Activated T-cell treated with anti-CD3 and anti-CD28 coated beads for 48 hours (primary cell): ENCODE measurements around the gene RPL29.
"Not testable (repeated sequence)": the region's sequence is repeated elsewhere in the genome, so short reads cannot be mapped to it uniquely, and the experiment has no call there.

Experiments used
- DNase-seq: peaks from one replicate; pipeline ENCODE4 v3.0.0-alpha.2; 2020; ENCODE audit warnings: low read depth

The RPL29 gene

GRCh38 chr3:52005571-52005986, 9.9 kb upstream of the RPL29 start:
- DNase-seq: no peak

GRCh38 chr3:52004906-52005395, 9.3 kb upstream of the RPL29 start:
- DNase-seq: no peak

GRCh38 chr3:52004163-52004787, 8.6 kb upstream of the RPL29 start:
- DNase-seq: no peak

DNA sequence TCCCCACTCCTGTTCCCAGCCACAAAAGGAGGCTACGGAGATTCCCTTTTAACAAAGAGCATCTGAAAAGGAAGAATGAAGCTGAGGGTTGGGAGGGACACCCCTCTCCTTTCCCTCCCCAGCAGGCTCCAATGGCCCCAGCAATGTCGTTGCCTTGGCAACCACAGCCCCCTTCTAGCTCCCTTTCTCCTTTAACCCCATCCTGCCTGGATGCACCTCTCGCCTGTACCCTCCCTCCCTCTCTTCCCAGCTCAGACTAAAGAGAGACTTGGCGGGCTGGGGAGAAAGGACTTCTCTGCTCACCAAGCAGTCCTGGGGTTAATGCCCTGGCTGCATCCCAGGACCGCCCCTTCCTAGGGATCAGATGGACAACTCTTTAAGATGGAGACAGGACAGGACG, 7.1 kb upstream of the RPL29 start:
- no peak for DNase-seq

- DNase-seq: peak; percentile 79
Observed at GRCh38 chr3:52001443-52001974, 5.8 kb upstream of the RPL29 start.

DNA sequence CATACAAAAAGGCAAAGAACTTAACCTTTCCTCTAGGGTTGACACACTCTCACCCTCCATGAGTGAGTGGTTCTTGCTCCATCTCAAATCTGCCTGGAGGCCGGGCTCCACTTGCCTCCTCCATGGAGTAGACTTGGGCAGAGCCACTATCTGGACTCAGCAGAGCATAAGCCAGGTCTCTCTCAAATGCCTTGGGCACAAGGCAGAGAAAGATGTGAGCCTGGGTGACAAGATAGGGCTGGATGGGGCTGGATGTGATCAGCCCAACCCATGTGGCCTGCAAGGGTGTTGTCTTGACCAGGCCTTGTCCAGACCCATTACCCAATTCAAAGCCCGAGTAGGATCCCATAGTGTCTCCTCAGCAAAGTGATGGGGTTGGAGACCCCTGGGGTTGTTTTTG, 4.2 kb upstream of the RPL29 start:
- DNase-seq: no peak

- no peak for DNase-seq
Observed at GRCh38 chr3:51998774-51999173, 3.1 kb upstream of the RPL29 start.

DNA sequence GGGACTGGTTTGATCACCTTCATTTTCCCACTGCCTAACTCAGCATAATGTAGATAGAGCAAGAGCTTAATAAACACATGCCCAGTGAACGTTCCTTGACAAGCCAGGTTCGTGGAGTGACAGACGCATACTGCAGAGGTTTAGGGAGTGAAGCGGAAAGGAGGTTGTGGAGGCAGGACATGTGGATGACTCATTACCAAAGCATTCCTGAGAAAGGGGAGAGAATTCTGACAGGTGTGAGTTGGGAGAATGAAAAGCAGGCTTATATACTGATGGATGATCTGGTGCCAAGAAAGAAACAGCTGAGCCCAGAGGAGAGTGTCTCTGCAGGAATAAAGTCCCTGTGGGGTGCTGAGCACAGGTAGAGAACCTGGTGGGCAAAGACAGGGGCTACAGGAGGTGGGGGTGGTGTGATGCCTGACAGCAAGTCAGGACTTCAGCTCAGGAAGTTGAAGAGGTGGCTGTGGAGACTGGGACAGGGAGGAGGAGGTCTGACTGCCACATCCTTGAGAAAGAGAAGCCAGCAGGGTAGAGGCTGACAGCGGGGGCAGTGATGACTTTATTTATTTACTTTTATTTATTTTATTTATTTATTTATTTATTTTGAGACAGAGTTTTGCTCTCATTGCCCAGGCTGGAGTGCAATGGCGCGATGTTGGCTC, 2.4 kb upstream of the RPL29 start:
- DNase-seq: no peak

- no peak for DNase-seq
Observed at GRCh38 chr3:51997172-51997571, 1.5 kb upstream of the RPL29 start.

- DNase-seq: no peak
Observed at GRCh38 chr3:51994530-51994929, 1.2 kb downstream of the RPL29 start.

- not testable (repeated sequence) for DNase-seq
Observed at GRCh38 chr3:51993657-51994056, 2.0 kb downstream of the RPL29 start.

DNA sequence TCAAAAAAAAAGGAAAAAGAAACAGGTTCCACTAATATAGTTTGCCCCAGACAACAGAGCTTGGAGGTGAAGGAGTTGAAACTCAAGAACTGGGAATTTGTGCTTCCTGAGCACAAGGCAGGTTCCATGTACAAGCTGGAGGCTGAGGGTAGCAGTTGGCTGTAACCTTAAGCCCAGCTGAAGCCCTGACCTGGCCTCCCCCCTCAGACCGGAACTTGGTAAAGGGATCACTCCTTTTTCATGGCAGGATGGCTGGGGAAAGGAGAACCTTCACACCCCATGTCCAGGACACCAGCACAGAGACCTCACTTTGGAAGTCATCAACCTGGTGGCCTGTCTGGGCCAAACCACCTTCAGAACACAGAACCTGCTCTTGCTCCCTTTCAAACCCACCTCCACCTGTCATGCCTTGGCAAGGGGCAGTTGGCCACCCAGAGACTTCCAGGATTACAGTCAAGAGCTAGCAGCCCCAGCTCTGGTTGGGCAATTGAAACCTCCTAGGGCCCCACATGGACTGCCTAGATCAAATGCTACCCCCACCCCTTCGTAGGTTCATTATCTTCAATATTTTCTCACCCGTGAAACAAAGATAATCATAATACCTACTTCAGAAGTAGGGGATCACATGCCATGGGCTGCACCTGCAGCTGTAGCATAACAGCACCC, 3.5 kb downstream of the RPL29 start:
- DNase-seq: no peak

DNA sequence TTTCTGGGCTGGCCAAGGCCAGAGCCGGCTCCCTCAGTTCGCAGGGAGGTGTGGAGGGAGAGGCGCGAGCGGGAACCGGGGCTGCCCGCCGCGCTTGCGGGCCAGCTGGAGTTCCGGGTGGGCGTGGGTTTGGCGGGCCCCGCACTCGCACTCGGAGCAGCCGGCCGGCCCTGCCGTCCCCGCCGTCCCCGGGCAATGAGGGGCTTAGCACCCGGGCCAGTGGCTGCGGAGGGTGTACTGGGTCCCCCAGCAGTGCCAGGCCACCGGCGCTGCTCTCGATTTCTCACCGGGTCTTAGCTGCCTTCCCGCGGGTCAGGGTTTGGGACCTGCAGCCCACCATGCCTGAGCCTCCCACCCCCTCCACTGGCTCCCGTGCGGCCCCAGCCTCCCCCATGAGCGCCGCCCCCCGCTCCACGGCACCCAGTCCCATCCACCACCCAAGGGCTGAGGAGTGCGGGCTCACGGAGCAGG, 5.2 kb downstream of the RPL29 start:
- not testable (repeated sequence) for DNase-seq

- no peak for DNase-seq
Observed at GRCh38 chr3:51988286-51989146, 7.2 kb downstream of the RPL29 start.

DNA sequence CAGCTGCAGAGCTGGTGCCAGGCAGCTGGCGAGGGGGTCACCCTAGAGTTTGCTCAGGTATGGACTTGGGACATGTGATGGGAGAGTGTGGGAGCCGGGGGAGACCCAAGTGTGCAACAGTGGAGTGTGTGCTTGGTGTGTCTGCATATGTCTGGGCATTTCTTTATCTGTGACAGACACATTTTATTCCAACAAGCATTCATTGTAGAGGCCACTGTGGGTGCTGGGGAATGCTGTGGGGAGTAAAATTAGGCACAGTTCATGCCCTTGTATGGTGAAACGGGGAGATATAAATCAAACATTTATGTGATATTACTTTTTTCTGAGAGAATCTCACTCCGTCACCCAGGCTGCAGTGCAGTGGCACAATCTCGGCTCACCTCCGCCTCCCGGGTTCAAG, 8.1 kb downstream of the RPL29 start:
- no peak for DNase-seq

DNA sequence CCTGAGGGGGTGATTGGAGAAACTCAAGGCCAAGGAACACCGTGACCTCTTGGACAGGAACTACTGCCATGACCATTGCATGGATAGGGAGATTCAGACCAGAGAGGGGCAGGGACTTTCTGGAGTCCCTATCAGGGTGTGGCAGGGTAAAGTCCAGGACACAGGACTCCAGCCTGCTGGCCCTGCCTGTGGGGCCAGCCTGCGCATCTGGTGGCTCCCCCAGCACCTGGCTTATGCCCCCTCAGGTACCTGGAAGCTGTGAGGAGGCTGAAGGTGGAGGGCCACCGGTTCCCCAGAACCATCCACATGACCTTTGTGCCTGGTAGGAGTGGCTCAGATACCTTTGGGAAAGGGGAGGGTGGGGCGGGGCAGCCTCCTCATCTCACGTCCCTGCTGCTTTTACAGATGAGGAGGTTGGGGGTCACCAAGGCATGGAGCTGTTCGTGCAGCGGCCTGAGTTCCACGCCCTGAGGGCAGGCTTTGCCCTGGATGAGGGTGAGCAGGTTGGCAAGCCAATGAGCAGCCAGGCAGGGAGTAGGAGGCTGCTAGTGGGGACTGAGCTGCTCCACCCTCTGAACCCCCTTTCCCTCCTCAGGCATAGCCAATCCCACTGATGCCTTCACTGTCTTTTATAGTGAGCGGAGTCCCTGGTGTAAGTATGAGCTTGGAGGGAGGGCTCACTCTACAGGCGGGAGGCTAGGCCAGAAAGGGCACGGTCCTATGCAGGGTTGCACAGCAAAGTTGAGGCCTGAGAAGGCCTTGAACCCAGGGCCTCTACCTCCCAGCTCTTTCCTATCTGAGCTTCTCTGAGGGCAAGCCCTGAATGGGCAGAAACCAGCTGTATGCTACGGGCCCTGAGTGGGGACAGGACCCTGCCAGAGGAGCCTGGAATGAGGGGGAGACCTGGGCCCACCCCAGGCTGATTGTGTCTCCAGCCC, 9.4 kb downstream of the RPL29 start:
- no peak for DNase-seq

DNA sequence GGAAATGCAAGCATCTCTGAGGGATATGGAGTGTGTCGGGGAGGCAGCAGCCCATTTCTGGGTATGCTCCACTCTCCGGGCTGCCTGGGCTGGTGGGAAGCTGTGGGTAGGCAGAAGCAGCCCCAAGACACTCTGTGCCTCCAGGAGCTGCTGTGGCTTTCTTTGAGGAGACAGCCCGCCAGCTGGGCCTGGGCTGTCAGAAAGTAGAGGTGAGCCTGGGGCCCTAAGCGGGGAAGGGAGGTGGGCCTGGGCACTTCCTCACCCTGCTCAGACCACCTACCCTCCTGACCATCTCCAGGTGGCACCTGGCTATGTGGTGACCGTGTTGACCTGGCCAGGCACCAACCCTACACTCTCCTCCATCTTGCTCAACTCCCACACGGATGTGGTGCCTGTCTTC, 10.6 kb downstream of the RPL29 start:
- DNase-seq: no peak

GRCh38 chr3:51984269-51984647, 11.4 kb downstream of the RPL29 start:
- DNase-seq: no peak

DNA sequence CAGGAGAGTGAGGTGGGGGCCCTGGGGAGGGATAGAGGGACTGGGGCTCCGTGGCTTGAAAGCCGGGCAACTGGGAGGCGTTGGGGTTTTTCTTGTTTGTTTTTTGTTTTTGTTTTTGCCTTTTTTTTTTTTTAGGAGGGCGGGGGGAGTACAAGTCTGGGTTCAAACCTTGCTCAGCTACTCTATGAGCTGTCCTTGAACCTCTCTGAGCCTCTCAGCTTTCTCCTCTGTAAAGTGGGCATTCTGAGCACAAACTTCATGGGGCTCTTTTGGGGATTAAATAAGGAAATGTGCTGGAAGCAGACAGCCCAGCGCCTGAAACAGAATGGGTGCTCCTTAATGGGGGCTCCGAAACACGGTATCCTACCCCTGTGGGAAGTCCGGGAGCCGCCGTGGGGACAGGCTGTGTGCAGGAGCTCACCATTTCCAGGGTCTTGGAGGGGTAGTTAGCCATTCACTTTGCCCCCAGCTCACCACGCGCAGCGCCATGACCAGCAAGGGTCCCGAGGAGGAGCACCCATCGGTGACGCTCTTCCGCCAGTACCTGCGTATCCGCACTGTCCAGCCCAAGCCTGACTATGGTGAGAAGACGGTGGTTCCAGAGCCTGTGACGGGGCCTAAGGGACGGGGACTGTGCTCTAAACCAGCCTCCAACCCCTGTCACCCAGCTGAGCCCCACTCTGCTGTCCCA, 12.0 kb downstream of the RPL29 start:
- DNase-seq: no peak
